H1 (cell line): Measurements from ENCODE around the gene PRAME. TPM values are rescaled to one million over a fixed set of nuclear protein-coding genes. Genes with fewer than 3 reads are reported as not detected.

ENCODE experiments used
- CTCF ChIA-PET: fragments of 300-600 bp; sonication (Branson Sonifier 250); formaldehyde crosslinking; loops from one replicate; lab custom pipeline; 2021; ENCODE audit not compliant: partially characterized antibody; lab: Charles Lee
- POLR2A ChIA-PET: fragments of 300-600 bp; sonication (Branson Sonifier 250); formaldehyde crosslinking; loops from one replicate; lab custom pipeline; 2021; ENCODE audit warnings: inconsistent platforms; ENCODE audit not compliant: partially characterized antibody; lab: Charles Lee
- DNase-seq, 2 experiments: peaks; one replicate each; pipeline versions ENCODE4 v3.0.0 to v3.0.0-alpha.2; 2010 to 2022; ENCODE audit warnings: low spot score in 2 of 2, low read depth in 1 of 2, mixed read lengths in 1 of 2
- FAIRE-seq: peaks from 2 replicates; lab custom pipeline; 2011; peaks lifted over from hg19 to GRCh38; lab: Jason Lieb, UNC
- H2AFZ ChIP-seq: 2 replicates; pipeline ENCODE4 v1.8.1; 2012; ENCODE audit warnings: low read length, inconsistent platforms
- H2AK5ac ChIP-seq: 2 replicates; pipeline ENCODE4 v1.6.1; 2013; ENCODE audit warnings: low read depth, low read length
- H2BK120ac ChIP-seq: replicated peaks from 2 replicates; pipeline ENCODE3; 2013; ENCODE audit warnings: low read depth, low read length, inconsistent platforms
- H2BK12ac ChIP-seq: 2 replicates; pipeline ENCODE4 v1.6.1; 2013; ENCODE audit warnings: low read depth, low read length
- H2BK15ac ChIP-seq: 2 replicates; pipeline ENCODE4 v1.6.1; 2013; ENCODE audit warnings: low read length
- H2BK20ac ChIP-seq: 2 replicates; pipeline ENCODE4 v1.6.1; 2013; ENCODE audit warnings: low read length
- H2BK5ac ChIP-seq: 2 replicates; pipeline ENCODE4 v1.6.1; 2013; ENCODE audit warnings: low read depth, low read length
- H3K14ac ChIP-seq: 2 replicates; pipeline ENCODE4 v1.6.1; 2013; ENCODE audit warnings: inconsistent platforms; ENCODE audit not compliant: insufficient read length
- H3K18ac ChIP-seq: 2 replicates; pipeline ENCODE4 v1.6.1; 2013; ENCODE audit warnings: low read length; ENCODE audit errors: extremely low read depth
- H3K23ac ChIP-seq: 2 replicates; pipeline ENCODE4 v1.6.1; 2013; ENCODE audit warnings: inconsistent platforms; ENCODE audit not compliant: insufficient read length
- H3K23me2 ChIP-seq: 2 replicates; pipeline ENCODE4 v1.6.1; 2013; ENCODE audit warnings: low read depth, low read length
- H3K27ac ChIP-seq: 2 replicates; pipeline ENCODE4 v1.6.1; 2011; ENCODE audit warnings: low read depth, low read length, inconsistent platforms
- H3K27me3 ChIP-seq, 4 experiments: replicated peaks in 1 of 4; 1 replicate in 1 of 4; 2 replicates in 3 of 4; pipeline versions ENCODE4 v1.6.1 to v1.8.1; 2011 to 2013; ENCODE audit warnings: low read length in 3 of 4, mild to moderate bottlenecking in 3 of 4, inconsistent platforms in 2 of 4, mixed read lengths in 2 of 4, moderate library complexity in 1 of 4; ENCODE audit not compliant: control insufficient read depth in 3 of 4, insufficient read depth in 3 of 4; ENCODE audit errors: extremely low read depth in 1 of 4
- H3K36me3 ChIP-seq, 4 experiments: 2 replicates each; pipeline versions ENCODE4 v1.6.1 to v1.8.1; 2011 to 2013; ENCODE audit warnings: mild to moderate bottlenecking in 4 of 4, low read length in 3 of 4, moderate library complexity in 2 of 4, control low read depth in 1 of 4, inconsistent platforms in 1 of 4; ENCODE audit not compliant: insufficient read depth in 4 of 4, control insufficient read depth in 2 of 4
- H3K4ac ChIP-seq: replicated peaks from 2 replicates; pipeline ENCODE3; 2013; ENCODE audit warnings: low read length, low read depth, mixed read lengths, inconsistent platforms; ENCODE audit not compliant: insufficient read length
- H3K4me1 ChIP-seq, 4 experiments: replicated peaks in 1 of 4; 1 replicate in 1 of 4; 2 replicates in 3 of 4; pipeline versions ENCODE4 v1.6.1 to v1.8.1; 2011 to 2013; ENCODE audit warnings: low read length in 3 of 4, inconsistent platforms in 2 of 4, mixed read lengths in 1 of 4; ENCODE audit not compliant: insufficient read depth in 4 of 4, control insufficient read depth in 3 of 4
- H3K4me2 ChIP-seq, 2 experiments: 2 replicates each; pipeline versions ENCODE4 v1.6.1 to v1.8.1; 2011 to 2013; ENCODE audit warnings: low read depth in 2 of 2, low read length in 2 of 2, control low read depth in 1 of 2, inconsistent platforms in 1 of 2, mild to moderate bottlenecking in 1 of 2; ENCODE audit not compliant: insufficient read depth in 1 of 2
- H3K4me3 ChIP-seq, 4 experiments: fragments of 200-600, 300-600 bp in 1 of 4; sonication (generic), shearing (Covaris generic), sonication (Bioruptor Twin) in 1 of 4; 2 replicates each; pipeline versions ENCODE4 v1.5.1 to v1.8.1; 2011 to 2016; ENCODE audit warnings: low read length in 4 of 4, low read depth in 3 of 4, control low read depth in 2 of 4, inconsistent platforms in 2 of 4, mild to moderate bottlenecking in 2 of 4, mixed read lengths in 1 of 4, moderate library complexity in 1 of 4; ENCODE audit not compliant: insufficient read depth in 2 of 4; ENCODE audit errors: extremely low read depth in 1 of 4
- H3K56ac ChIP-seq: replicated peaks from 2 replicates; pipeline ENCODE3; 2013; ENCODE audit warnings: low read depth, mild to moderate bottlenecking, mixed read lengths, low read length, inconsistent platforms; ENCODE audit not compliant: insufficient read length
- H3K79me1 ChIP-seq: 2 replicates; pipeline ENCODE4 v1.6.1; 2013; ENCODE audit warnings: low read depth, low read length, control low read depth
- H3K79me2 ChIP-seq, 2 experiments: 2 replicates each; pipeline versions ENCODE4 v1.6.1 to v1.8.1; 2012 to 2013; ENCODE audit warnings: low read length in 2 of 2, mild to moderate bottlenecking in 2 of 2, inconsistent platforms in 1 of 2; ENCODE audit not compliant: insufficient read depth in 2 of 2, control insufficient read depth in 1 of 2
- H3K9ac ChIP-seq, 4 experiments: replicated peaks in 1 of 4; 1 replicate in 1 of 4; 2 replicates in 3 of 4; pipeline versions ENCODE4 v1.6.1 to v1.8.1; 2011 to 2013; ENCODE audit warnings: low read depth in 3 of 4, low read length in 3 of 4, control low read depth in 2 of 4, mild to moderate bottlenecking in 2 of 4, moderate library complexity in 2 of 4, inconsistent platforms in 1 of 4; ENCODE audit errors: extremely low read depth in 1 of 4
- H3K9me3 ChIP-seq, 2 experiments: 2 replicates each; pipeline versions ENCODE4 v1.6.1 to v1.8.1; 2012 to 2013; ENCODE audit warnings: mild to moderate bottlenecking in 2 of 2, moderate library complexity in 2 of 2, control low read depth in 1 of 2, inconsistent platforms in 1 of 2, low read depth in 1 of 2, low read length in 1 of 2, mixed read lengths in 1 of 2; ENCODE audit not compliant: insufficient read depth in 2 of 2
- H4K20me1 ChIP-seq, 2 experiments: replicated peaks in 1 of 2; 2 replicates each; pipeline versions ENCODE3 to v1.8.1; 2011 to 2013; ENCODE audit warnings: inconsistent platforms in 2 of 2, low read length in 2 of 2, mild to moderate bottlenecking in 1 of 2; ENCODE audit not compliant: insufficient read depth in 2 of 2, control insufficient read depth in 1 of 2
- H4K5ac ChIP-seq: 2 replicates; pipeline ENCODE4 v1.6.1; 2013; ENCODE audit warnings: low read length, low read depth, mixed read lengths, inconsistent platforms; ENCODE audit not compliant: insufficient read length
- H4K8ac ChIP-seq: 2 replicates; pipeline ENCODE4 v1.8.0; 2013; ENCODE audit warnings: mild to moderate bottlenecking, moderate library complexity, low read length, inconsistent platforms; ENCODE audit not compliant: insufficient read depth; ENCODE audit errors: extremely low read depth
- H4K91ac ChIP-seq: replicated peaks from 2 replicates; pipeline ENCODE3; 2013; ENCODE audit warnings: low read length, mixed read lengths, inconsistent platforms; ENCODE audit not compliant: insufficient read length
- ATF3 ChIP-seq: IDR thresholded peaks from 2 replicates; pipeline ENCODE4 v1.6.1; 2011; ENCODE audit warnings: low read depth, mild to moderate bottlenecking, low read length; ENCODE audit not compliant: insufficient read depth
- GABPA ChIP-seq: IDR thresholded peaks from 2 replicates; pipeline ENCODE4 v1.6.1; 2011; ENCODE audit warnings: mild to moderate bottlenecking, low read length, moderate library complexity, borderline replicate concordance; ENCODE audit not compliant: insufficient read depth
- HDAC6 ChIP-seq: IDR thresholded peaks from one replicate; pipeline ENCODE4 v1.7.1; 2012; ENCODE audit warnings: low read depth, mild to moderate bottlenecking, inconsistent platforms, low read length, moderate library complexity
- JUN ChIP-seq: IDR thresholded peaks from 2 replicates; pipeline ENCODE4 v1.6.1; 2011; ENCODE audit warnings: low read depth, mild to moderate bottlenecking, improper control_type of control experiment, low read length
- JUND ChIP-seq: IDR thresholded peaks from 2 replicates; pipeline ENCODE4 v1.6.1; 2011; ENCODE audit warnings: mild to moderate bottlenecking, improper control_type of control experiment, low read length
- KDM4A ChIP-seq: IDR thresholded peaks from one replicate; pipeline ENCODE4 v1.7.1; 2012; ENCODE audit warnings: low read depth, mild to moderate bottlenecking, moderate library complexity, low read length, inconsistent platforms; ENCODE audit not compliant: severe bottlenecking
- KDM5A ChIP-seq: fragments of 200-600 bp; IDR thresholded peaks from 2 replicates; pipeline ENCODE4 v1.7.1; 2012; ENCODE audit warnings: mild to moderate bottlenecking, low read length, inconsistent platforms, mixed read lengths
- MAX ChIP-seq: IDR thresholded peaks from 2 replicates; pipeline ENCODE4 v1.6.1; 2012; ENCODE audit warnings: inconsistent platforms
- SIRT6 ChIP-seq: IDR thresholded peaks from one replicate; pipeline ENCODE4 v1.7.1; 2012; ENCODE audit warnings: low read length, inconsistent platforms
- TCF12 ChIP-seq: IDR thresholded peaks from 2 replicates; pipeline ENCODE4 v1.6.1; 2011; ENCODE audit warnings: low read depth, mild to moderate bottlenecking, low read length
- ZNF274 ChIP-seq: IDR thresholded peaks from 2 replicates; pipeline ENCODE4 v1.7.0; 2012; ENCODE audit warnings: low read length, borderline replicate concordance; ENCODE audit errors: extremely low read depth
- WGBS, 2 experiments: shearing (Covaris generic) in 1 of 2; methylation state at CpG; one replicate each; pipeline versions ENCODE4 v1.1.6 to v1.1.7; 2013 to 2015; ENCODE audit warnings: low lambda C conversion rate in 2 of 2, mixed read lengths in 2 of 2, inconsistent platforms in 1 of 2, low coverage in 1 of 2, missing lambda C conversion rate in 1 of 2; ENCODE audit not compliant: insufficient replicate concordance in 2 of 2, insufficient coverage in 1 of 2, insufficient read length in 1 of 2; ENCODE audit errors: extremely low coverage in 1 of 2, missing lambda C conversion rate in 1 of 2; 5-methylcytosine and 5-hydroxymethylcytosine counted together
- polyA plus RNA-seq, 7 experiments: library from polyadenylated mRNA; depleted of rRNA in 3 of 7; stranded (reverse) in 5 of 7; unstranded in 2 of 7; fragments of >200 nt in 5 of 7; fragments of 200-250 nt in 2 of 7; gene quantifications; 1 replicate in 5 of 7; 2 replicates in 1 of 7; 4 replicates in 1 of 7; pipeline versions ENCODE4 v1.2.1 to v1.2.3, GENCODE V29; 2011 to 2013; ENCODE audit warnings: missing spikeins in 2 of 7, mixed read lengths in 2 of 7
- total RNA-seq: library from RNA; stranded (reverse); fragmentation: NEBNext Ultra II Directional; extraction: Animal tissue kit (Norgen Biotek cat#: 25700); gene quantifications from 2 replicates; pipeline ENCODE4 v1.2.1, GENCODE V29; 2021

Gene PRAME
- total and polyA plus RNA-seq, 2 of the 8 experiments (the other 6 are each of a cell fraction or from before 2014, with no cell fraction given) = 0.15 to 1.1 TPM

- DNase-seq (no peak), FAIRE-seq (no peak)
- Histone ChIP-seq H3K79me2 (peaks cover 0 to 6% of the 10 kb centered on the region in 2 experiments; a peak in 2 of 4 replicates), H3K9me3 (no peaks in the 10 kb centered on the region), H2BK5ac (no peak overlapping the region), H3K14ac (no peak overlapping the region), H3K27me3 (peaks cover 0 to 6% (median 1%) of the 10 kb centered on the region in 4 experiments; a peak in 3 of 7 replicates), H3K4me2 (no peak overlapping the region; a peak in 1 of 4 replicates), H3K4me3 (no peak overlapping the region), H3K9ac (no peak overlapping the region), H3K56ac (no peak overlapping the region), H2BK15ac (no peak overlapping the region), H3K23ac (no peak overlapping the region), H2BK20ac (no peak overlapping the region), H4K8ac (no peak overlapping the region), H4K5ac (no peak overlapping the region), H2BK120ac (no peak overlapping the region), H3K27ac (no peak overlapping the region), H3K4me1 (no peaks in the 10 kb centered on the region), H3K36me3 (peaks cover 0 to 15% (median 2%) of the 10 kb centered on the region in 4 experiments; a peak in 5 of 8 replicates), H4K20me1 (peaks cover 0 to 5% of the 10 kb centered on the region in 2 experiments), H2BK12ac (no peak overlapping the region), H3K79me1 (no peaks in the 10 kb centered on the region; the same call in 1 of the 2 replicates), H4K91ac (no peak overlapping the region), H3K18ac (no peak overlapping the region), H2AFZ (no peak overlapping the region), H3K4ac (no peak overlapping the region), H2AK5ac (no peak overlapping the region), H3K23me2 (no peaks in the 10 kb centered on the region; the same call in 1 of the 2 replicates)
- ChIA-PET CTCF (interaction anchor here (1.5 to 1.6 kb wide), 2 partner anchors 76 to 84 kb away, joined by 3 to 5 read pairs; no protein-coding TSS in a partner anchor), POLR2A (no interaction called here)
- WGBS, 2 experiments = 89% methylated on average over 1 of the region's 1 CpG; no CpG with 5 or more reads in 1 of the 2 experiments
- TF ChIP-seq MAX (no peak), GABPA (no peak), HDAC6 (no peak), ZNF274 (no peak), KDM4A (no peak), ATF3 (no peak), JUN (no peak), JUND (no peak), KDM5A (no peak), SIRT6 (no peak), TCF12 (no peak)
Observed at GRCh38 chr22:22506736-22507135, 52.3 kb downstream of the PRAME start.
